Neural cell (in vitro differentiated cells): ENCODE measurements around the gene SHISA7.

ENCODE experiments used
- CTCF ChIP-seq: fragments of 450-650 bp; IDR thresholded peaks from 2 replicates; pipeline ENCODE4 v1.5.1; 2014; ENCODE audit warnings: antibody characterized with exemption, mild to moderate bottlenecking, moderate library complexity; ENCODE audit not compliant: poor library complexity, severe bottlenecking
- POLR2AphosphoS5 ChIP-seq: IDR thresholded peaks from 2 replicates; pipeline ENCODE4 v1.6.1; 2012

DNA sequence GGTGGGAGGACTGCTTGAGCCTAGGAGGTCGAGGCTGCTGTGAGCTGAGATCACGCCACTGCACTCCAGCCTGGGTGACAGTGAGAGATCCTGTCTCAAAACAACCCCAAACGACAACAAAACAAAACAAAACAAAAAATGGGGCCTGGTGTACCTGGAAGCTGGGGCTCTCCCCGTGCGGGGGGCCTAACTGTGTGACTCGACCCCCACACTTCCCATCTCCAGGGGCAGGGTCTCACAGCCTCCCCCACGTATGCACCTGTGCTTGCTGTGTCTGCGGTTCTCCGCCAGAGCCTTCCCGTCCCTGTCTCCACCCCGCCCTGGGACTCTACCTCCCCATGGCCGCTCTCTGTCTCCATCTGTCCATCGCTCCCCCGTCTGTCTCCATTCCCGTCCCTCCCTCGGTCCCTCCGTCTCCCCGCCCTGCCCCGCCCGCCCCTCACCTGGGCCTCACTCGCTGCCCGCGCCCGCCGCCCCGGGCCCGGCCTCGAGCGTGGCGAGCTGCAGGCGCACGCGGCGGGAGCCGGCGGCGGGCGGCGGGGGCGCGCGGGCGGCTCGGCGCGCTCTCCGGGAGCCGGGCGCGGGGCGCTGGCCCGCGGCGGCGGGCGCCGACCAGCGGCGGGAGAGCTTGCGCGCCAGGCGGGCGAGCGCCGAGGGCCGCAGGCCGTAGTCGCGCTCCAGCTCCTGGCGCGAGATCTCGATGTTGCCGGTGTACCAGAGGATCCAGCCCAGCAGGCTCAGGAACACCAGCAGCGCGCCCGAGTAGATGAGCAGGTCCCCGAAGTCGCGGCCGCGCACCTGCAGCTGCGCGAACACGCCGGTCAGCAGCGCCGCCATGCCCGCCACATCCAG lies 59.6 kb downstream of the SHISA7 start:
- TF ChIP-seq CTCF, result peak; percentile 31
- TF ChIP-seq POLR2AphosphoS5, result peak; percentile 34
